H1 (cell line): ENCODE data around the gene C14orf132. TPM values are rescaled to one million over a fixed set of nuclear protein-coding genes. Genes with fewer than 3 reads are reported as not detected.

Source experiments
- CTCF ChIA-PET: fragments of 300-600 bp; sonication (Branson Sonifier 250); formaldehyde crosslinking; loops from one replicate; lab custom pipeline; 2021; ENCODE audit not compliant: partially characterized antibody; lab: Charles Lee
- POLR2A ChIA-PET: fragments of 300-600 bp; sonication (Branson Sonifier 250); formaldehyde crosslinking; loops from one replicate; lab custom pipeline; 2021; ENCODE audit warnings: inconsistent platforms; ENCODE audit not compliant: partially characterized antibody; lab: Charles Lee
- DNase-seq, 2 experiments: peaks; one replicate each; pipeline versions ENCODE4 v3.0.0 to v3.0.0-alpha.2; 2010 to 2022; ENCODE audit warnings: low spot score in 2 of 2, low read depth in 1 of 2, mixed read lengths in 1 of 2
- FAIRE-seq: peaks from 2 replicates; lab custom pipeline; 2011; peaks lifted over from hg19 to GRCh38; lab: Jason Lieb, UNC
- H2AFZ ChIP-seq: 2 replicates; pipeline ENCODE4 v1.8.1; 2012; ENCODE audit warnings: low read length, inconsistent platforms
- H2AK5ac ChIP-seq: 2 replicates; pipeline ENCODE4 v1.6.1; 2013; ENCODE audit warnings: low read depth, low read length
- H2BK120ac ChIP-seq: replicated peaks from 2 replicates; pipeline ENCODE3; 2013; ENCODE audit warnings: low read depth, low read length, inconsistent platforms
- H2BK12ac ChIP-seq: 2 replicates; pipeline ENCODE4 v1.6.1; 2013; ENCODE audit warnings: low read depth, low read length
- H2BK15ac ChIP-seq: 2 replicates; pipeline ENCODE4 v1.6.1; 2013; ENCODE audit warnings: low read length
- H2BK20ac ChIP-seq: 2 replicates; pipeline ENCODE4 v1.6.1; 2013; ENCODE audit warnings: low read length
- H2BK5ac ChIP-seq: 2 replicates; pipeline ENCODE4 v1.6.1; 2013; ENCODE audit warnings: low read depth, low read length
- H3K14ac ChIP-seq: 2 replicates; pipeline ENCODE4 v1.6.1; 2013; ENCODE audit warnings: inconsistent platforms; ENCODE audit not compliant: insufficient read length
- H3K18ac ChIP-seq: 2 replicates; pipeline ENCODE4 v1.6.1; 2013; ENCODE audit warnings: low read length; ENCODE audit errors: extremely low read depth
- H3K23ac ChIP-seq: 2 replicates; pipeline ENCODE4 v1.6.1; 2013; ENCODE audit warnings: inconsistent platforms; ENCODE audit not compliant: insufficient read length
- H3K23me2 ChIP-seq: 2 replicates; pipeline ENCODE4 v1.6.1; 2013; ENCODE audit warnings: low read depth, low read length
- H3K27ac ChIP-seq: 2 replicates; pipeline ENCODE4 v1.6.1; 2011; ENCODE audit warnings: low read depth, low read length, inconsistent platforms
- H3K27me3 ChIP-seq, 4 experiments: replicated peaks in 1 of 4; 1 replicate in 1 of 4; 2 replicates in 3 of 4; pipeline versions ENCODE4 v1.6.1 to v1.8.1; 2011 to 2013; ENCODE audit warnings: low read length in 3 of 4, mild to moderate bottlenecking in 3 of 4, inconsistent platforms in 2 of 4, mixed read lengths in 2 of 4, moderate library complexity in 1 of 4; ENCODE audit not compliant: control insufficient read depth in 3 of 4, insufficient read depth in 3 of 4; ENCODE audit errors: extremely low read depth in 1 of 4
- H3K36me3 ChIP-seq, 4 experiments: 2 replicates each; pipeline versions ENCODE4 v1.6.1 to v1.8.1; 2011 to 2013; ENCODE audit warnings: mild to moderate bottlenecking in 4 of 4, low read length in 3 of 4, moderate library complexity in 2 of 4, control low read depth in 1 of 4, inconsistent platforms in 1 of 4; ENCODE audit not compliant: insufficient read depth in 4 of 4, control insufficient read depth in 2 of 4
- H3K4ac ChIP-seq: replicated peaks from 2 replicates; pipeline ENCODE3; 2013; ENCODE audit warnings: low read length, low read depth, mixed read lengths, inconsistent platforms; ENCODE audit not compliant: insufficient read length
- H3K4me1 ChIP-seq, 4 experiments: replicated peaks in 1 of 4; 1 replicate in 1 of 4; 2 replicates in 3 of 4; pipeline versions ENCODE4 v1.6.1 to v1.8.1; 2011 to 2013; ENCODE audit warnings: low read length in 3 of 4, inconsistent platforms in 2 of 4, mixed read lengths in 1 of 4; ENCODE audit not compliant: insufficient read depth in 4 of 4, control insufficient read depth in 3 of 4
- H3K4me2 ChIP-seq, 2 experiments: 2 replicates each; pipeline versions ENCODE4 v1.6.1 to v1.8.1; 2011 to 2013; ENCODE audit warnings: low read depth in 2 of 2, low read length in 2 of 2, control low read depth in 1 of 2, inconsistent platforms in 1 of 2, mild to moderate bottlenecking in 1 of 2; ENCODE audit not compliant: insufficient read depth in 1 of 2
- H3K4me3 ChIP-seq, 4 experiments: fragments of 200-600, 300-600 bp in 1 of 4; sonication (generic), shearing (Covaris generic), sonication (Bioruptor Twin) in 1 of 4; 2 replicates each; pipeline versions ENCODE4 v1.5.1 to v1.8.1; 2011 to 2016; ENCODE audit warnings: low read length in 4 of 4, low read depth in 3 of 4, control low read depth in 2 of 4, inconsistent platforms in 2 of 4, mild to moderate bottlenecking in 2 of 4, mixed read lengths in 1 of 4, moderate library complexity in 1 of 4; ENCODE audit not compliant: insufficient read depth in 2 of 4; ENCODE audit errors: extremely low read depth in 1 of 4
- H3K56ac ChIP-seq: replicated peaks from 2 replicates; pipeline ENCODE3; 2013; ENCODE audit warnings: low read depth, mild to moderate bottlenecking, mixed read lengths, low read length, inconsistent platforms; ENCODE audit not compliant: insufficient read length
- H3K79me1 ChIP-seq: 2 replicates; pipeline ENCODE4 v1.6.1; 2013; ENCODE audit warnings: low read depth, low read length, control low read depth
- H3K79me2 ChIP-seq, 2 experiments: 2 replicates each; pipeline versions ENCODE4 v1.6.1 to v1.8.1; 2012 to 2013; ENCODE audit warnings: low read length in 2 of 2, mild to moderate bottlenecking in 2 of 2, inconsistent platforms in 1 of 2; ENCODE audit not compliant: insufficient read depth in 2 of 2, control insufficient read depth in 1 of 2
- H3K9ac ChIP-seq, 4 experiments: replicated peaks in 1 of 4; 1 replicate in 1 of 4; 2 replicates in 3 of 4; pipeline versions ENCODE4 v1.6.1 to v1.8.1; 2011 to 2013; ENCODE audit warnings: low read depth in 3 of 4, low read length in 3 of 4, control low read depth in 2 of 4, mild to moderate bottlenecking in 2 of 4, moderate library complexity in 2 of 4, inconsistent platforms in 1 of 4; ENCODE audit errors: extremely low read depth in 1 of 4
- H3K9me3 ChIP-seq, 2 experiments: 2 replicates each; pipeline versions ENCODE4 v1.6.1 to v1.8.1; 2012 to 2013; ENCODE audit warnings: mild to moderate bottlenecking in 2 of 2, moderate library complexity in 2 of 2, control low read depth in 1 of 2, inconsistent platforms in 1 of 2, low read depth in 1 of 2, low read length in 1 of 2, mixed read lengths in 1 of 2; ENCODE audit not compliant: insufficient read depth in 2 of 2
- H4K20me1 ChIP-seq, 2 experiments: replicated peaks in 1 of 2; 2 replicates each; pipeline versions ENCODE3 to v1.8.1; 2011 to 2013; ENCODE audit warnings: inconsistent platforms in 2 of 2, low read length in 2 of 2, mild to moderate bottlenecking in 1 of 2; ENCODE audit not compliant: insufficient read depth in 2 of 2, control insufficient read depth in 1 of 2
- H4K5ac ChIP-seq: 2 replicates; pipeline ENCODE4 v1.6.1; 2013; ENCODE audit warnings: low read length, low read depth, mixed read lengths, inconsistent platforms; ENCODE audit not compliant: insufficient read length
- H4K8ac ChIP-seq: 2 replicates; pipeline ENCODE4 v1.8.0; 2013; ENCODE audit warnings: mild to moderate bottlenecking, moderate library complexity, low read length, inconsistent platforms; ENCODE audit not compliant: insufficient read depth; ENCODE audit errors: extremely low read depth
- H4K91ac ChIP-seq: replicated peaks from 2 replicates; pipeline ENCODE3; 2013; ENCODE audit warnings: low read length, mixed read lengths, inconsistent platforms; ENCODE audit not compliant: insufficient read length
- CHD2 ChIP-seq: IDR thresholded peaks from 2 replicates; pipeline ENCODE4 v1.6.1; 2012; ENCODE audit warnings: low read length, improper control_type of control experiment
- CTCF ChIP-seq, 3 experiments: IDR thresholded peaks; 1 replicate in 2 of 3; 2 replicates in 1 of 3; pipeline versions ENCODE4 v1.5.1 to v1.6.1; 2011; ENCODE audit warnings: low read length in 3 of 3, mild to moderate bottlenecking in 3 of 3, inconsistent platforms in 2 of 3, low read depth in 1 of 3, moderate library complexity in 1 of 3; ENCODE audit not compliant: insufficient read depth in 1 of 3; ENCODE audit errors: control extremely low read depth in 1 of 3
- NANOG ChIP-seq: IDR thresholded peaks from 2 replicates; pipeline ENCODE4 v1.6.1; 2011; ENCODE audit warnings: low read length, low read depth, mild to moderate bottlenecking, inconsistent platforms; ENCODE audit not compliant: insufficient read depth, poor library complexity, severe bottlenecking
- SAP30 ChIP-seq: fragments of 300-600 bp; sonication (generic); IDR thresholded peaks from 2 replicates; pipeline ENCODE4 v1.7.1; 2012; ENCODE audit warnings: low read length, moderate library complexity, mild to moderate bottlenecking, inconsistent platforms; ENCODE audit not compliant: insufficient read depth, insufficient replicate concordance
- SIN3A ChIP-seq, 2 experiments: IDR thresholded peaks in 1 of 2; conservative IDR thresholded peaks in 1 of 2; 2 replicates each; pipeline ENCODE4 v1.6.1; 2011 to 2012; ENCODE audit warnings: low read length in 2 of 2, improper control_type of control experiment in 1 of 2, low read depth in 1 of 2, mild to moderate bottlenecking in 1 of 2
- SP1 ChIP-seq: IDR thresholded peaks from 2 replicates; pipeline ENCODE4 v1.6.1; 2011; ENCODE audit warnings: low read depth, low read length
- WGBS, 2 experiments: shearing (Covaris generic) in 1 of 2; methylation state at CpG; one replicate each; pipeline versions ENCODE4 v1.1.6 to v1.1.7; 2013 to 2015; ENCODE audit warnings: low lambda C conversion rate in 2 of 2, mixed read lengths in 2 of 2, inconsistent platforms in 1 of 2, low coverage in 1 of 2, missing lambda C conversion rate in 1 of 2; ENCODE audit not compliant: insufficient replicate concordance in 2 of 2, insufficient coverage in 1 of 2, insufficient read length in 1 of 2; ENCODE audit errors: extremely low coverage in 1 of 2, missing lambda C conversion rate in 1 of 2; 5-methylcytosine and 5-hydroxymethylcytosine counted together
- polyA plus RNA-seq, 7 experiments: library from polyadenylated mRNA; depleted of rRNA in 3 of 7; stranded (reverse) in 5 of 7; unstranded in 2 of 7; fragments of >200 nt in 5 of 7; fragments of 200-250 nt in 2 of 7; gene quantifications; 1 replicate in 5 of 7; 2 replicates in 1 of 7; 4 replicates in 1 of 7; pipeline versions ENCODE4 v1.2.1 to v1.2.3, GENCODE V29; 2011 to 2013; ENCODE audit warnings: missing spikeins in 2 of 7, mixed read lengths in 2 of 7
- total RNA-seq: library from RNA; stranded (reverse); fragmentation: NEBNext Ultra II Directional; extraction: Animal tissue kit (Norgen Biotek cat#: 25700); gene quantifications from 2 replicates; pipeline ENCODE4 v1.2.1, GENCODE V29; 2021

C14orf132 gene
- total and polyA plus RNA-seq, 2 of the 8 experiments (the other 6 are each of a cell fraction or from before 2014, with no cell fraction given), result 11.7 to 32.5 TPM

GRCh38 chr14:95993768-95994592, 45.2 kb upstream of the C14orf132 start:
- Histone ChIP-seq H3K79me2 (no peaks in the 10 kb centered on the region), H3K4me2 (peak overlapping the region; percentile 3 to 54; a peak in 3 of 4 replicates), H3K14ac (no peak overlapping the region), H3K18ac (peak overlapping the region; percentile 98; the same call in 1 of the 2 replicates), H3K36me3 (peaks cover 0 to 4% (median 1%) of the 10 kb centered on the region in 4 experiments; a peak in 2 of 8 replicates), H3K4ac (peak overlapping the region; percentile 76), H4K91ac (peak overlapping the region; percentile 88), H2AK5ac (peak overlapping the region; percentile 54), H3K27me3 (no peaks in the 10 kb centered on the region), H2BK12ac (peak overlapping the region; percentile 88; the same call in 1 of the 2 replicates), H3K4me1 (peaks cover 7 to 17% (median 11%) of the 10 kb centered on the region in 4 experiments), H2BK15ac (peak overlapping the region; percentile 31; the same call in 1 of the 2 replicates), H3K23me2 (no peaks in the 10 kb centered on the region), H2BK120ac (peak overlapping the region; percentile 73), H4K8ac (no peak overlapping the region; the same call in 1 of the 2 replicates), H2AFZ (no peak overlapping the region), H3K79me1 (no peaks in the 10 kb centered on the region), H3K27ac (peak overlapping the region; percentile 30; the same call in 1 of the 2 replicates), H3K9me3 (peaks cover 12 to 18% of the 10 kb centered on the region in 2 experiments), H3K4me3 (peak overlapping the region in 2 of 4 experiments; percentile 1 to 4; a peak in 2 of 8 replicates), H2BK5ac (peak overlapping the region; percentile 89; the same call in 1 of the 2 replicates), H3K9ac (no peak overlapping the region), H4K20me1 (no peaks in the 10 kb centered on the region), H4K5ac (peak overlapping the region; percentile 82), H3K23ac (no peak overlapping the region), H3K56ac (no peak overlapping the region), H2BK20ac (0 out of 2 replicates have a peak overlapping the region, but pooled peaks have one; percentile 64)
- POLR2A ChIA-PET, result interaction anchor here (1.0 to 2.8 kb wide), 16 partner anchors 8 to 397 kb away, joined by 3 to 33 read pairs (median 5); partner anchors contain the start of gene TUNAR
- peak; percentile 93 for FAIRE-seq
- DNase-seq, result peak; percentile 60 to 78
- CTCF ChIA-PET, result interaction anchor here (0.6 to 8.2 kb wide), 75 partner anchors 9 to 467 kb away, joined by 3 to 104 read pairs (median 4); partner anchors contain the start of genes C14orf132 and TCL1B
- 25% methylated on average over 5 of the region's 5 CpGs; no CpG with 5 or more reads in 1 of the 2 experiments for WGBS, 2 experiments
- TF ChIP-seq SAP30 (peak; percentile 43), SP1 (0 out of 2 replicates have a peak, but pooled peaks have one; percentile 4), CHD2 (no peak), SIN3A (conservative IDR thresholded peaks at IDR 0.05 in 1 of 2, IDR thresholded peaks at IDR 0.05 in 1 of 2; ENCODE audit: low read depth in 1 of 2, low read length in 2 of 2) (peak in 1 of 2 experiments; percentile 46; a peak in 1 of 4 replicates), CTCF (IDR thresholded peaks at IDR 0.05; ENCODE audit: control extremely low read depth in 1 of 3, insufficient read depth in 1 of 3, low read depth in 1 of 3, low read length in 3 of 3) (peak in 2 of 3 experiments; percentile 78 to 87; a peak in 3 of 4 replicates), NANOG (peak; percentile 90)
